ENCODE data around the gene PRSS23.
"Not testable (repeated sequence)": the region's sequence is repeated elsewhere in the genome, so short reads cannot be mapped to it uniquely, and the experiment has no call there.

The PRSS23 gene

DNA sequence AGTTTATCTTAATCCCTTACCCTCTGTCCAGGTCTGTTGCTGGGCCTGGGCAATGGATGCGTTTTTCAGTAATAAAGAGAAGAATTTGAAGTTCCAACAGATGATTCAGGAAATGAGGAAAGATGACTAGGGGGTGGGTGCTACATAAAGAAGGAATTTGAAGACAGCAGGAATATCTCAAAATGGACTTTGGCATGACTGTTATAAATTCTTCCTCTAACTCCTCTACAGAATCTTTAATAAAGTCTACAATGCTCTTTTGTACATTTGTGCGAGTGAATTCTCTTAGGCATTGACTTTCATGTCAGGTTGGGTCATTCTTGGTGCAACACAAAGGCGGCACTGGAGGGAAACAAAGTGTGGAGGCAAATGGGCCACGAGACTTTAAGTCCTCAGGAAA is 35.1 kb upstream of the PRSS23 start:
- POLR2A ChIA-PET: no interaction called here
- CTCF ChIA-PET: no interaction called here
- TF ChIP-seq, protein P1, sequence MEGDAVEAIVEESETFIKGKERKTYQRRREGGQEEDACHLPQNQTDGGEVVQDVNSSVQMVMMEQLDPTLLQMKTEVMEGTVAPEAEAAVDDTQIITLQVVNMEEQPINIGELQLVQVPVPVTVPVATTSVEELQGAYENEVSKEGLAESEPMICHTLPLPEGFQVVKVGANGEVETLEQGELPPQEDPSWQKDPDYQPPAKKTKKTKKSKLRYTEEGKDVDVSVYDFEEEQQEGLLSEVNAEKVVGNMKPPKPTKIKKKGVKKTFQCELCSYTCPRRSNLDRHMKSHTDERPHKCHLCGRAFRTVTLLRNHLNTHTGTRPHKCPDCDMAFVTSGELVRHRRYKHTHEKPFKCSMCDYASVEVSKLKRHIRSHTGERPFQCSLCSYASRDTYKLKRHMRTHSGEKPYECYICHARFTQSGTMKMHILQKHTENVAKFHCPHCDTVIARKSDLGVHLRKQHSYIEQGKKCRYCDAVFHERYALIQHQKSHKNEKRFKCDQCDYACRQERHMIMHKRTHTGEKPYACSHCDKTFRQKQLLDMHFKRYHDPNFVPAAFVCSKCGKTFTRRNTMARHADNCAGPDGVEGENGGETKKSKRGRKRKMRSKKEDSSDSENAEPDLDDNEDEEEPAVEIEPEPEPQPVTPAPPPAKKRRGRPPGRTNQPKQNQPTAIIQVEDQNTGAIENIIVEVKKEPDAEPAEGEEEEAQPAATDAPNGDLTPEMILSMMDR (IDR thresholded peaks at IDR 0.05; ENCODE audit: control extremely low read depth, extremely low read depth, low read depth, missing control alignments): no peak
- DNase-seq (ENCODE audit: extremely low spot score): no peak

DNA sequence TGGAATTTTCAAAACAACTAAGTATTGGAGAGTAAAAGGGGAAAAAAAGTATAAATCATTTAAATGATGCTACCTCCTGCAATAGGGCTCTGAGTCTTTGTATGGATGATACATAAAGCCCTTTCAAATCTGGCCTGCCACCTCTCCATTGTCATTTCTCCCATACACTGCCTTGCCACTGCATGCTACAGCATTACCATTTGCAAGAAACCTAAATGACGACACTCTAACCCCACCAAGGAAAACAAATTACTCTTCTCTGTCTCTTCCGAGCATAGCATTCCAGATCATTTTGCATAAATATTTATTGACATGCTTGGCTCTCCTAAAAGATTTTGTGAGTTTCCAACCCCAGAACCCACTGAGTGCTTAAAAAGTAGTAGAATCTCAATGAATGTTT is 34.5 kb upstream of the PRSS23 start:
- ChIA-PET CTCF (no interaction called here), POLR2A (no interaction called here)
- no peak for DNase-seq (ENCODE audit: extremely low spot score)
- TF ChIP-seq, protein P1 (IDR thresholded peaks at IDR 0.05; ENCODE audit: control extremely low read depth, extremely low read depth, low read depth, missing control alignments): no peak

DNA sequence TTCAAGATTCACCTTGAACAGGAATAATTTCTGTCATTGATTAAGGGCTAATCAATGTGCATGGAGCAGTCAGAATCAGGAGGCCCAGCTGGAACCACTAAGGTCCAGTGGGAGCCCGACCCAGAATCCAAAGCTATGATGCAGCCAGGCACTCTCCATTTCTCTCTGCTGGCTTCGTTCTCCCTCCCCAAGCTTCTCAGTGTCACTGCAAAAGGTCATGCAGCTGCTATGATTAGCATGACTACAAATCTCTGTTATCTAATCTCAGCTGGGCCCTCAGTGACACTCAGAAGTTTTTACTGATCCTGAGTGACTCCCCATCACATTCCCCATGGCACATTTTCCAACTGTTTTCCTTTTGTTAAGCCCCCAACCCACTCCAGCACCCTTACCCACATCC is 31.1 kb upstream of the PRSS23 start:
- TF ChIP-seq, protein P1 (IDR thresholded peaks at IDR 0.05; ENCODE audit: control extremely low read depth, extremely low read depth, low read depth, missing control alignments): no peak
- ChIA-PET CTCF (interaction anchor here (1.0 to 1.2 kb wide), 2 partner anchors 8 to 16 kb away, joined by 3 read pairs; no protein-coding TSS in a partner anchor), POLR2A (no interaction called here)
- DNase-seq (ENCODE audit: extremely low spot score): no peak

DNA sequence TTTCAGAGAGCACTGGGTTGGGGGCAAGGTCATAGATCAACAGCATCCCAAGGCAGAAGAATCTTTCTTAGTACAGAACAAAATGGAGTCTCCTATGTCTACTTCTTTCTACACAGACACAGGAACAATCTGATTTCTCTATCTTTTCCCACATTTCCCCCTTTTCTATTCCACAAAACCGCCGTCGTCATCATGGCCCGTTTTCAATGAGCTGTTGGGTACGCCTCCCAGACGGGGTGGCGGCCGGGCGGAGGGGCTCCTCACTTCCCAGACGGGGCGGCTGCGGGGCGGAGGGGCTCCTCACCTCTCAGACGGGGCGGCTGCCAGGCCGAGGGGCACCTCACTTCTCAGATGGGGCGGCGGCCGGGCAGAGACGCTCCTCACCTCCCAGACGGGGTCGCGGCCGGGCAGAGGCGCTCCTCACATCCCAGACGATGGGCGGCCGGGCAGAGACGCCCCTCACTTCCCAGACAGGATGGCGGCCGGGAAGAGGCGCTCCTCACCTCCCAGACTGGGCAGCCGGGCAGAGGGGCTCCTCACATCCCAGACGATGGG is 29.8 kb upstream of the PRSS23 start:
- POLR2A ChIA-PET; DNase-seq (ENCODE audit: extremely low spot score): not testable (repeated sequence)
- CTCF ChIA-PET: interaction anchor here (1.2 kb wide), 1 partner anchor 14 kb away, joined by 3 read pairs; no protein-coding TSS in a partner anchor

DNA sequence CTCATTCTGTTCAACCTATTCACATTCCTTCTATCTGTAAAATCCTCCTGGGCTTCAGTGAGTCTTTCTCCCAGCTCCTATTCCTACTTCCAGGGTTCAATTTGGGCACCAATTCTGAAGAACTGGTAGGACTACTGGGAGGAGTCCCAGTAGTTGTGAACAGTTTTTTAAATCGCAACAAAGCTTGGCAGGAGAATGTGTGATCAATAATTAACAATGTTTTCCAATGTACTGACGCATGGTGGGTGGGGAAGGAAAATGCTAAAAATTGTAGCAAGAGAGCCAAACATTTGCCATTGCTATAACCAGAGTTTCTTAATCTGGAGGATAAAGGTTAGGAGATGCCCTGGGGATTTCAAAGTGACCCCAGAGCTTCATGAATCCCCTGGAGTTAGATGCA is 27.3 kb upstream of the PRSS23 start:
- CTCF ChIA-PET: interaction anchor here (0.7 to 2.6 kb wide), 4 partner anchors 8 to 104 kb away, joined by 3 to 7 read pairs (median 3); no protein-coding TSS in a partner anchor

DNA sequence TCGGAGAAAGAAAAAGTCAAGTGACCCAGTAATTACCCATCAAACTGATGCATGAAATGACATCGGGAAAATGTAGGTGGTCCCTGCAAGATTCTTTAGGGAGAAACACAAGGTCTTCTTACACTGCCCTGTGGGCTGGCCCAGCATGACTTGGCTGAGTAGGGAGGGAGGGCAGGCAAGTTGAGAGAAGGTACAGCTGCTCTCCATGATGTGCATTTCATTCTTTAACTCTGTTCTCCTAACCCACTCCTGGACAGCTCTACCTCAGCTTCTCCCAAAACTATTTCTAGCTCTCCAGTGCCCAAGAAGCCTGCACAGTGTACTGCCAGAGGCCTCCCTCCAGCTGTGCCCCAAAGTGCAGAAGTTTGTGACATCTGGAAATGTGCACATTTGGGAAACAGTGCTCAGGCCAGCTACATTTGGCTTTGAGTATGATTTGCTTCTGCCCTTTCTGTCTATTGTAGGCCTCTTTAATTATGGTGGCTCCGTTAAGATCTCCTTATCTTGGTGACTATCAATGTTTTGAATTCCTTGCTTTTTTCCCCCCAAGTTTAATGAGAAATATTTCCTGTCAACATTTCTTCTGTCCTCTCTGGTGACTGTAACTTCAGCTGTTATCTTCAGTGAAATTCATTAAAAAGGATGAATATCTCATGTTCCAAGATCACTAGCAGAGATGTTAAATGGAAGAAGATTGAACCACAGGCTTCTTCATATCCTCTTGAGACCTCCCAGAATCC is 26.7 kb upstream of the PRSS23 start:
- POLR2A ChIA-PET: no interaction called here
- TF ChIP-seq, protein P1 (IDR thresholded peaks at IDR 0.05; ENCODE audit: control extremely low read depth, extremely low read depth, low read depth, missing control alignments): no peak
- CTCF ChIA-PET: interaction anchor here (1.8 to 2.6 kb wide), 2 partner anchors 13 to 18 kb away, joined by 3 to 7 read pairs; no protein-coding TSS in a partner anchor
- no peak for DNase-seq (ENCODE audit: extremely low spot score)

More for the DNA sequence above, 27.3 kb upstream of the PRSS23 start:
- POLR2A ChIA-PET: no interaction called here
- TF ChIP-seq, protein P1 (IDR thresholded peaks at IDR 0.05; ENCODE audit: control extremely low read depth, extremely low read depth, low read depth, missing control alignments): no peak
- no peak for DNase-seq (ENCODE audit: extremely low spot score)

DNA sequence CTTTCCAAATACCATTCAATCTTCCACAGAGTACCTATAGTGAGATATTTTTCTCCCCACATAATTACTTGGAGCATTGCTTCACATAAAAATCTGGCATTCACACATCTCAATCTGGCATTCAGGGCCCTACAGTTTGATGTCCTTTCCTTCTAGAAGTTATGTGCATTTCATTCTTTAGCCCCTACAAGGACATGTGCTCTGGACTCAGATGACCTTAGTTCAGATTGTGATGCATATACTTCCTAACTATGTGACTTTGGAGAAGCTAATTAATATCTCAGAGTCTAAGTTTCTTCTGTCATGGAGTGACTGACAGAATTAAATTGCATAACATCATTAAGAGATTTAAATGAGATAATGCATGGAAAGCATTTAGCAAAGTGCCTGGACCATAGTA is 25.9 kb upstream of the PRSS23 start:
- CTCF ChIA-PET: interaction anchor here (2.6 kb wide), 1 partner anchor 17 kb away, joined by 7 read pairs; no protein-coding TSS in a partner anchor
- DNase-seq (ENCODE audit: extremely low spot score): no peak
- TF ChIP-seq, protein P1 (IDR thresholded peaks at IDR 0.05; ENCODE audit: control extremely low read depth, extremely low read depth, low read depth, missing control alignments): no peak
- POLR2A ChIA-PET: no interaction called here
